SU-DHL-6 (cell line): ENCODE data around the gene EFL1.

Experiments
- H2AFZ ChIP-seq: fragments of 200-600 bp; sonication (generic); 2 replicates; pipeline ENCODE4 v1.6.1; 2014; ENCODE audit warnings: low read depth, mild to moderate bottlenecking, moderate library complexity, mixed read lengths, antibody characterized with exemption, low read length; ENCODE audit not compliant: severe bottlenecking
- H3F3A ChIP-seq: fragments of 200-600 bp; shearing (Covaris generic); 2 replicates; pipeline ENCODE4 v1.6.0; 2016; ENCODE audit warnings: antibody characterized with exemption, mild to moderate bottlenecking; ENCODE audit not compliant: insufficient read depth
- H3K27ac ChIP-seq: fragments of 200-600 bp; sonication (generic); 2 replicates; pipeline ENCODE4 v1.5.1; 2016; ENCODE audit warnings: low read depth, mild to moderate bottlenecking, low read length, moderate library complexity, mixed read lengths
- H3K27me3 ChIP-seq: fragments of 200-600 bp; sonication (generic), shearing (Covaris generic); 2 replicates; pipeline ENCODE4 v1.6.0; 2014; ENCODE audit warnings: mild to moderate bottlenecking, low read length
- H3K36me3 ChIP-seq: fragments of 200-600 bp; sonication (generic); 2 replicates; pipeline ENCODE4 v1.6.1; 2014; ENCODE audit warnings: mild to moderate bottlenecking, low read length, mixed read lengths
- H3K4me2 ChIP-seq: fragments of 300-600, 200-600 bp; shearing (Covaris generic), sonication (generic); 2 replicates; pipeline ENCODE4 v1.6.0; 2014; ENCODE audit warnings: low read length, low read depth, mild to moderate bottlenecking; ENCODE audit not compliant: poor library complexity, severe bottlenecking
- H3K4me3 ChIP-seq: fragments of 200-600 bp; sonication (generic); 2 replicates; pipeline ENCODE4 v1.5.1; 2014; ENCODE audit warnings: antibody characterized with exemption, low read length, mild to moderate bottlenecking, mixed read lengths; ENCODE audit not compliant: insufficient read depth, poor library complexity, severe bottlenecking
- H3K79me2 ChIP-seq: fragments of 200-600 bp; sonication (generic); 2 replicates; pipeline ENCODE4 v1.6.1; 2014; ENCODE audit warnings: mild to moderate bottlenecking, low read length, moderate library complexity; ENCODE audit not compliant: insufficient read depth
- H3K9ac ChIP-seq: fragments of 200-600 bp; sonication (generic); 2 replicates; pipeline ENCODE4 v1.7.0; 2014; ENCODE audit warnings: mild to moderate bottlenecking, low read length
- H3K9me2 ChIP-seq: fragments of 200-600 bp; sonication (generic); replicated peaks from 2 replicates; pipeline ENCODE4 v1.6.1; 2014; ENCODE audit warnings: low read length; ENCODE audit not compliant: insufficient read depth
- H3K9me3 ChIP-seq: fragments of 200-600 bp; sonication (generic); 2 replicates; pipeline ENCODE4 v1.6.1; 2014; ENCODE audit warnings: low read length, mixed read lengths; ENCODE audit not compliant: insufficient read depth
- H4K20me1 ChIP-seq: fragments of 200-600 bp; sonication (generic); 2 replicates; pipeline ENCODE4 v1.6.1; 2014; ENCODE audit warnings: low read depth, mild to moderate bottlenecking, antibody characterized with exemption, low read length, moderate library complexity, mixed read lengths
- CTCF ChIP-seq: fragments of 200-600 bp; sonication (generic); IDR thresholded peaks from one replicate; pipeline ENCODE4 v1.5.1; 2017; ENCODE audit warnings: antibody characterized with exemption, mild to moderate bottlenecking, low read length, moderate library complexity; ENCODE audit not compliant: insufficient read depth, poor library complexity, severe bottlenecking
- EZH2phosphoT487 ChIP-seq: fragments of 200-600 bp; sonication (generic), shearing (Covaris generic); conservative IDR thresholded peaks from 2 replicates; pipeline ENCODE4 v1.6.1; 2018; ENCODE audit warnings: mild to moderate bottlenecking, antibody characterized with exemption, low read length, moderate library complexity, mixed read lengths

Gene EFL1

GRCh38 chr15:82080774-82081173 lies 181.8 kb downstream of the EFL1 start:
- H3K4me3 ChIP-seq: no peak overlapping the region
- H3K27ac ChIP-seq: no peak overlapping the region
- TF ChIP-seq EZH2phosphoT487: no peak
- TF ChIP-seq CTCF: no peak
- H3K36me3 ChIP-seq: no peaks in the 10 kb centered on the region
- H3F3A ChIP-seq: no peaks in the 10 kb centered on the region
- no peak overlapping the region for H3K4me2 ChIP-seq
- H3K79me2 ChIP-seq: no peaks in the 10 kb centered on the region
- no peaks in the 10 kb centered on the region for H4K20me1 ChIP-seq
- no peaks in the 10 kb centered on the region for H3K9me2 ChIP-seq
- H2AFZ ChIP-seq: no peak overlapping the region
- H3K27me3 ChIP-seq: no peaks in the 10 kb centered on the region
- H3K9me3 ChIP-seq: no peaks in the 10 kb centered on the region
- no peak overlapping the region for H3K9ac ChIP-seq
